Loucy (cell line): ENCODE data around the gene CCL7.

Experiments used
- H2AFZ ChIP-seq: fragments of 200-600 bp; sonication (generic); 2 replicates; pipeline ENCODE4 v1.6.0; 2016; ENCODE audit warnings: antibody characterized with exemption, mild to moderate bottlenecking, low read length, moderate library complexity
- H3F3A ChIP-seq: fragments of 200-600 bp; 2 replicates; pipeline ENCODE4 v1.6.0; 2016; ENCODE audit warnings: antibody characterized with exemption, low read depth, mild to moderate bottlenecking
- H3K27me3 ChIP-seq: fragments of 200-600 bp; sonication (generic); 2 replicates; pipeline ENCODE4 v1.6.1; 2014; ENCODE audit warnings: low read length, mild to moderate bottlenecking; ENCODE audit not compliant: insufficient read depth, poor library complexity, severe bottlenecking
- H3K36me3 ChIP-seq: fragments of 200-600 bp; sonication (generic); 2 replicates; pipeline ENCODE4 v1.6.1; 2016; ENCODE audit warnings: low read length; ENCODE audit not compliant: insufficient read depth
- H3K4me1 ChIP-seq: fragments of 200-600 bp; sonication (generic); 2 replicates; pipeline ENCODE4 v1.5.1; 2014; ENCODE audit warnings: low read length, mild to moderate bottlenecking; ENCODE audit not compliant: insufficient read depth, poor library complexity, severe bottlenecking
- H3K4me2 ChIP-seq: fragments of 200-600 bp; sonication (generic); 2 replicates; pipeline ENCODE4 v1.6.0; 2014; ENCODE audit warnings: antibody characterized with exemption, low read length, low read depth, mild to moderate bottlenecking; ENCODE audit not compliant: poor library complexity, severe bottlenecking
- H3K4me3 ChIP-seq: fragments of 200-600 bp; sonication (generic); 2 replicates; pipeline ENCODE4 v1.5.1; 2014; ENCODE audit warnings: low read length, mild to moderate bottlenecking, mixed read lengths; ENCODE audit not compliant: poor library complexity, severe bottlenecking
- H3K79me2 ChIP-seq: fragments of 200-600 bp; sonication (generic); 2 replicates; pipeline ENCODE4 v1.6.1; 2014; ENCODE audit warnings: low read length; ENCODE audit not compliant: insufficient read depth
- H3K9ac ChIP-seq: fragments of 200-600 bp; sonication (generic); 2 replicates; pipeline ENCODE4 v1.6.0; 2014; ENCODE audit warnings: mild to moderate bottlenecking, low read depth, low read length, moderate library complexity; ENCODE audit not compliant: poor library complexity, severe bottlenecking
- H3K9me2 ChIP-seq: fragments of 200-600 bp; sonication (generic); replicated peaks from 2 replicates; pipeline ENCODE4 v1.6.1; 2016; ENCODE audit warnings: low read depth, low read length, mixed read lengths
- H3K9me3 ChIP-seq: fragments of 200-600 bp; sonication (generic); 2 replicates; pipeline ENCODE4 v1.6.1; 2014; ENCODE audit warnings: mild to moderate bottlenecking, antibody characterized with exemption, low read length, low read depth; ENCODE audit not compliant: insufficient read depth
- H4K20me1 ChIP-seq: fragments of 200-600 bp; sonication (generic); 2 replicates; pipeline ENCODE4 v1.6.0; 2014; ENCODE audit warnings: antibody characterized with exemption, low read length, mild to moderate bottlenecking; ENCODE audit not compliant: insufficient read depth, poor library complexity, severe bottlenecking
- CTCF ChIP-seq: fragments of 200-600 bp; sonication (generic); conservative IDR thresholded peaks from 2 replicates; pipeline ENCODE4 v1.5.1; 2014; ENCODE audit warnings: mild to moderate bottlenecking, antibody characterized with exemption, low read length
- EZH2phosphoT487 ChIP-seq: fragments of 200-600 bp; IDR thresholded peaks from 2 replicates; pipeline ENCODE4 v1.6.1; 2018; ENCODE audit warnings: antibody characterized with exemption, mild to moderate bottlenecking, moderate library complexity, borderline replicate concordance

The CCL7 gene

GRCh38 chr17:34314279-34314678, 44.3 kb downstream of the CCL7 start:
- Histone ChIP-seq H3K4me2 (no peak overlapping the region), H3K4me1 (no peaks in the 10 kb centered on the region), H3K79me2 (no peaks in the 10 kb centered on the region), H3K27me3 (no peaks in the 10 kb centered on the region), H3K9ac (no peak overlapping the region), H2AFZ (no peak overlapping the region), H4K20me1 (no peaks in the 10 kb centered on the region), H3K9me2 (no peaks in the 10 kb centered on the region), H3K9me3 (no peaks in the 10 kb centered on the region), H3K36me3 (no peaks in the 10 kb centered on the region), H3K4me3 (no peak overlapping the region), H3F3A (no peaks in the 10 kb centered on the region)
- TF ChIP-seq EZH2phosphoT487 (no peak), CTCF (no peak)

GRCh38 chr17:34318474-34318873, 48.5 kb downstream of the CCL7 start:
- TF ChIP-seq EZH2phosphoT487 (no peak), CTCF (peak; percentile 45)
- H3K9ac ChIP-seq, result no peak overlapping the region
- H3K27me3 ChIP-seq, result no peaks in the 10 kb centered on the region
- H3K9me3 ChIP-seq, result no peaks in the 10 kb centered on the region
- H3K4me2 ChIP-seq, result no peak overlapping the region
- H3K79me2 ChIP-seq, result no peaks in the 10 kb centered on the region
- no peaks in the 10 kb centered on the region for H3K4me1 ChIP-seq
- no peaks in the 10 kb centered on the region for H3K36me3 ChIP-seq
- no peaks in the 10 kb centered on the region for H3K9me2 ChIP-seq
- H4K20me1 ChIP-seq, result no peaks in the 10 kb centered on the region
- H2AFZ ChIP-seq, result no peak overlapping the region
- no peaks in the 10 kb centered on the region for H3F3A ChIP-seq
- H3K4me3 ChIP-seq, result no peak overlapping the region

GRCh38 chr17:34319039-34319483, 49.0 kb downstream of the CCL7 start, which contains the start of gene CCL8:
Gene CCL8 (plus strand): TSS chr17:34319435. CDS start chr17:34319502, 67 bp downstream.
- no peaks in the 10 kb centered on the region for H4K20me1 ChIP-seq
- H3K9me2 ChIP-seq, result no peaks in the 10 kb centered on the region
- no peak within 1 kb of the TSS for H3K9ac ChIP-seq
- no peak within 1 kb of the TSS for H3K4me2 ChIP-seq
- TF ChIP-seq CTCF (no peak), EZH2phosphoT487 (no peak)
- H3K79me2 ChIP-seq, result no peaks in the 10 kb centered on the region
- no peaks in the 10 kb centered on the region for H3K27me3 ChIP-seq
- H3K4me1 ChIP-seq, result no peaks in the 10 kb centered on the region
- H3K4me3 ChIP-seq, result no peak within 1 kb of the TSS
- H2AFZ ChIP-seq, result no peak within 1 kb of the TSS
- H3F3A ChIP-seq, result no peaks in the 10 kb centered on the region
- H3K36me3 ChIP-seq, result no peaks in the 10 kb centered on the region
- H3K9me3 ChIP-seq, result no peaks in the 10 kb centered on the region
